Mucosa of rectum (tissue), 2 donors: ENCODE measurements around the gene FCHSD1.
A peak's percentile ranks its signal among the peaks of the same experiment; 100 is the strongest.
"Not testable (repeated sequence)": the region's sequence is repeated elsewhere in the genome, so short reads cannot be mapped to it uniquely, and the experiment has no call there.

ENCODE experiments used
- H3K27ac ChIP-seq, 2 donors: one replicate each; pipeline ENCODE4 v1.7.0; 2013; ENCODE audit warnings: inconsistent platforms in 2 of 2, low read depth in 2 of 2, low read length in 2 of 2
- H3K27me3 ChIP-seq, 2 donors: one replicate each; pipeline ENCODE4 v1.7.0; 2013; ENCODE audit warnings: low read length in 2 of 2; ENCODE audit not compliant: control insufficient read depth in 2 of 2, insufficient read depth in 2 of 2
- H3K36me3 ChIP-seq, 2 donors: one replicate each; pipeline ENCODE4 v1.7.0; 2013; ENCODE audit warnings: low read length in 2 of 2; ENCODE audit not compliant: control insufficient read depth in 2 of 2, insufficient read depth in 2 of 2
- H3K4me1 ChIP-seq, 2 donors: one replicate each; pipeline ENCODE4 v1.7.0; 2013; ENCODE audit warnings: low read length in 2 of 2, mild to moderate bottlenecking in 1 of 2; ENCODE audit not compliant: control insufficient read depth in 2 of 2, insufficient read depth in 2 of 2
- H3K4me3 ChIP-seq, 2 donors: one replicate each; pipeline ENCODE4 v1.7.0; 2013; ENCODE audit warnings: low read length in 2 of 2
- H3K9ac ChIP-seq, 2 donors: one replicate each; pipeline ENCODE4 v1.7.0; 2013; ENCODE audit warnings: low read length in 2 of 2, low read depth in 1 of 2, mild to moderate bottlenecking in 1 of 2
- H3K9me3 ChIP-seq, 2 donors: one replicate each; pipeline ENCODE4 v1.7.0; 2013; ENCODE audit warnings: low read length in 2 of 2; ENCODE audit not compliant: control insufficient read depth in 2 of 2
- donor health status: healthy.
- donor health status: Normal muscosa, but diverticular disease.

FCHSD1 gene

GRCh38 chr5:141618030-141618803 lies 33.0 kb downstream of the FCHSD1 start:
- H3K4me3 ChIP-seq = peak overlapping the region; percentile 81 to 90

GRCh38 chr5:141617682-141618029 lies 33.6 kb downstream of the FCHSD1 start:
- Histone ChIP-seq H3K27ac (peak overlapping the region; percentile 90 to 91), H3K9me3 (no peaks in the 10 kb centered on the region), H3K4me1 (peaks cover 5 to 10% of the 10 kb centered on the region in 2 donors), H3K4me3 (peak overlapping the region; percentile 81 to 90), H3K27me3 (no peaks in the 10 kb centered on the region), H3K9ac (peak overlapping the region; percentile 82 to 91), H3K36me3 (peaks cover 9 to 20% of the 10 kb centered on the region in 2 donors)

More at GRCh38 chr5:141618030-141618803, 33.0 kb downstream of the FCHSD1 start:
- peaks cover 5 to 10% of the 10 kb centered on the region in 2 donors for H3K4me1 ChIP-seq
- H3K9ac ChIP-seq = peak overlapping the region; percentile 82 to 91
- no peaks in the 10 kb centered on the region for H3K27me3 ChIP-seq
- no peaks in the 10 kb centered on the region for H3K9me3 ChIP-seq
- H3K36me3 ChIP-seq = peaks cover 12 to 21% of the 10 kb centered on the region in 2 donors
- peak overlapping the region; percentile 90 to 91 for H3K27ac ChIP-seq

GRCh38 chr5:141617128-141617527 lies 34.1 kb downstream of the FCHSD1 start:
- Histone ChIP-seq H3K27me3 (no peaks in the 10 kb centered on the region), H3K27ac (peak overlapping the region; percentile 9 to 90), H3K9ac (no peak overlapping the region), H3K9me3 (no peaks in the 10 kb centered on the region), H3K4me3 (peak overlapping the region; percentile 81 to 90), H3K4me1 (peaks cover 5 to 10% of the 10 kb centered on the region in 2 donors), H3K36me3 (peaks cover 7 to 19% of the 10 kb centered on the region in 2 donors)

GRCh38 chr5:141615991-141616720 lies 35.1 kb downstream of the FCHSD1 start:
- Histone ChIP-seq H3K9me3 (no peaks in the 10 kb centered on the region), H3K4me1 (peaks cover 5 to 10% of the 10 kb centered on the region in 2 donors), H3K4me3 (peak overlapping the region in 1 of 2 donors; percentile 90)

GRCh38 chr5:141613344-141613743 lies 37.9 kb downstream of the FCHSD1 start:
- H3K9me3 ChIP-seq = no peaks in the 10 kb centered on the region
- no peak overlapping the region for H3K9ac ChIP-seq
- H3K4me3 ChIP-seq = no peak overlapping the region
- no peaks in the 10 kb centered on the region for H3K27me3 ChIP-seq
- H3K27ac ChIP-seq = no peak overlapping the region
- no peaks in the 10 kb centered on the region for H3K36me3 ChIP-seq
- H3K4me1 ChIP-seq = peaks cover 6 to 15% of the 10 kb centered on the region in 2 donors

More at GRCh38 chr5:141615991-141616720, 35.1 kb downstream of the FCHSD1 start:
- Histone ChIP-seq H3K27me3 (no peaks in the 10 kb centered on the region), H3K36me3 (peaks cover 4 to 10% of the 10 kb centered on the region in 2 donors), H3K27ac (no peak overlapping the region), H3K9ac (no peak overlapping the region)

GRCh38 chr5:141611289-141611688 lies 39.9 kb downstream of the FCHSD1 start:
- no peaks in the 10 kb centered on the region for H3K27me3 ChIP-seq
- no peak overlapping the region for H3K4me3 ChIP-seq
- no peak overlapping the region for H3K27ac ChIP-seq
- no peaks in the 10 kb centered on the region for H3K9me3 ChIP-seq
- H3K4me1 ChIP-seq = peaks cover 2 to 11% of the 10 kb centered on the region in 2 donors
- no peaks in the 10 kb centered on the region for H3K36me3 ChIP-seq
- H3K9ac ChIP-seq = no peak overlapping the region

- not testable (repeated sequence) for H3K9ac ChIP-seq, H3K27me3 ChIP-seq, H3K4me3 ChIP-seq, H3K36me3 ChIP-seq, H3K9me3 ChIP-seq, H3K27ac ChIP-seq
- H3K4me1 ChIP-seq = peaks cover 6 to 11% of the 10 kb centered on the region in 2 donors
Measured at GRCh38 chr5:141609921-141610320, 41.3 kb downstream of the FCHSD1 start.

GRCh38 chr5:141609044-141609443 lies 42.2 kb downstream of the FCHSD1 start:
- Histone ChIP-seq H3K27me3 (no peaks in the 10 kb centered on the region), H3K36me3 (no peaks in the 10 kb centered on the region), H3K4me3 (no peak overlapping the region), H3K9ac (no peak overlapping the region), H3K4me1 (peaks cover 9 to 14% of the 10 kb centered on the region in 2 donors), H3K27ac (no peak overlapping the region), H3K9me3 (no peaks in the 10 kb centered on the region)

GRCh38 chr5:141608557-141608956 lies 42.7 kb downstream of the FCHSD1 start:
- Histone ChIP-seq H3K27me3 (no peaks in the 10 kb centered on the region), H3K27ac (no peak overlapping the region), H3K4me3 (no peak overlapping the region), H3K4me1 (peaks cover 14 to 19% of the 10 kb centered on the region in 2 donors), H3K9ac (no peak overlapping the region), H3K9me3 (no peaks in the 10 kb centered on the region), H3K36me3 (no peaks in the 10 kb centered on the region)

GRCh38 chr5:141608046-141608445 lies 43.2 kb downstream of the FCHSD1 start:
- Histone ChIP-seq H3K27ac (no peak overlapping the region), H3K36me3 (no peaks in the 10 kb centered on the region), H3K9ac (no peak overlapping the region), H3K4me1 (peaks cover 12 to 19% of the 10 kb centered on the region in 2 donors), H3K27me3 (no peaks in the 10 kb centered on the region), H3K9me3 (no peaks in the 10 kb centered on the region), H3K4me3 (no peak overlapping the region)
